ENCODE data around the gene B4GALNT2. TPM values are rescaled to one million over a fixed set of nuclear protein-coding genes. Genes with fewer than 3 reads are reported as not detected.

B4GALNT2 gene
- total and polyA plus RNA-seq, 2 experiments from 2014 or later: not detected

DNA sequence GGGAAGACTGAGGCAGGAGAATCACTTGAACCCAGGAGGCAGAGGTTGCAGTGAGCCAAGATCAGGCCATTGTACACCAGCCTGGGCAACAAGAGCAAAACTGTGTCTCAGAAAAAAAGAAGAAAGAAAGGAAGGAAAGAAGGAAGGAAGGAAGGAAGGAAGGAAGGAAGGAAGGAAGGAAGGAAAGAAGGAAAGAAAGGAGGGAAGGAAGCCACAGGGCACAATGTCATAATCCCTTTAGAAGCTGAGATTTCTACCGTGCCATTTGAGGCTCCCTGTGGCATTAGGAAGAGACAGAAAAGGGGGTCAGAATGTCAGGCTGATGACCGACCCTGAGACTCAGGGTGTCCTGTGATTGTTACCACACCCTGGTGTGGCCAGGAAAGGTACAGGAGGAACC is 71.2 kb downstream of the B4GALNT2 start:
- Histone ChIP-seq H3K9me2 (ENCODE audit: insufficient read depth) (no peaks in the 10 kb centered on the region), H3K79me2 (ENCODE audit: insufficient read depth) (no peaks in the 10 kb centered on the region), H4K20me1 (ENCODE audit: insufficient read depth) (no peaks in the 10 kb centered on the region), H3K9ac (no peak overlapping the region), H3K36me3 (ENCODE audit: low read depth) (no peaks in the 10 kb centered on the region), H3F3A (ENCODE audit: insufficient read depth) (no peaks in the 10 kb centered on the region), H3K9me3 (ENCODE audit: low read depth) (no peaks in the 10 kb centered on the region), H3K4me3 (no peak overlapping the region), H3K4me1 (ENCODE audit: insufficient read depth) (no peaks in the 10 kb centered on the region), H3K27ac (no peak overlapping the region), H3K4me2 (ENCODE audit: unreplicated experiment) (no peak overlapping the region), H2AFZ (no peak overlapping the region), H3K27me3 (replicated peaks; ENCODE audit: insufficient read depth) (peaks cover 26% of the 10 kb centered on the region)
- DNase-seq: no peak
- in situ Hi-C loops (cut with MboI): no loop called here
- 14 to 18% methylated on average over 2 of the region's 2 CpGs for WGBS, 2 experiments (ENCODE audit: low coverage in 1 of 2, low lambda C conversion rate in 2 of 2, missing lambda C conversion rate in 2 of 2)
- TF ChIP-seq EZH2 (IDR thresholded peaks at IDR 0.05; ENCODE audit: insufficient read depth, poor library complexity, severe bottlenecking): no peak
- no peak for TF ChIP-seq EZH2phosphoT487 (IDR thresholded peaks at IDR 0.05; ENCODE audit: insufficient read depth, low read depth)

DNA sequence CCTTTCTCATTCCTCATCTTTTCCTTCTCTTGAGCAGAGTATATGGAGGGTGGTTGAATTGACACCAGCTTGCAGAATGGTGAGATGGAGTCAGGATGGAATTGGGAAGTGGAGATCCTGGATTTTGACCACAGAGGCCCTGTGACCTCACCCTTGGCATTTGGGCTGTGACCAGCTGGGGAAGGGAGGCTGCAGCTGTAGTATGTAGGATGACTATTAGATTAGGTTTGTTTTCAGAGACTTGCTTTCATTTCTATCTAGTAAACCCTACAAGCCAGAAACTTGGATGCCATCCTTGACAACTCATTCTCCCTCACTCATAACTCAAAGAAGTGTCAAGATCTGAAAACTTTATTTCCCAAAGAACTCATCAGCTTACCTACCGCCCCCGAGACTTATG is 71.9 kb downstream of the B4GALNT2 start:
- in situ Hi-C loops (cut with MboI): no loop called here
- no peak overlapping the region for H2AFZ ChIP-seq
- H3K36me3 ChIP-seq (ENCODE audit: low read depth): no peaks in the 10 kb centered on the region
- no peaks in the 10 kb centered on the region for H3F3A ChIP-seq (ENCODE audit: insufficient read depth)
- no peaks in the 10 kb centered on the region for H3K4me1 ChIP-seq (ENCODE audit: insufficient read depth)
- no peaks in the 10 kb centered on the region for H3K9me3 ChIP-seq (ENCODE audit: low read depth)
- 93% methylated on average over 2 of the region's 2 CpGs for WGBS, 2 experiments (ENCODE audit: low coverage in 1 of 2, low lambda C conversion rate in 2 of 2, missing lambda C conversion rate in 2 of 2)
- H3K9me2 ChIP-seq (ENCODE audit: insufficient read depth): no peaks in the 10 kb centered on the region
- DNase-seq: peak; percentile 22
- no peak overlapping the region for H3K4me3 ChIP-seq
- H3K27me3 ChIP-seq (replicated peaks; ENCODE audit: insufficient read depth): peaks cover 28% of the 10 kb centered on the region
- no peaks in the 10 kb centered on the region for H3K79me2 ChIP-seq (ENCODE audit: insufficient read depth)
- H3K4me2 ChIP-seq (ENCODE audit: unreplicated experiment): no peak overlapping the region
- no peak for TF ChIP-seq EZH2 (IDR thresholded peaks at IDR 0.05; ENCODE audit: insufficient read depth, poor library complexity, severe bottlenecking)
- no peak for TF ChIP-seq EZH2phosphoT487 (IDR thresholded peaks at IDR 0.05; ENCODE audit: insufficient read depth, low read depth)
- H4K20me1 ChIP-seq (ENCODE audit: insufficient read depth): no peaks in the 10 kb centered on the region
- no peak overlapping the region for H3K27ac ChIP-seq
- no peak overlapping the region for H3K9ac ChIP-seq

DNA sequence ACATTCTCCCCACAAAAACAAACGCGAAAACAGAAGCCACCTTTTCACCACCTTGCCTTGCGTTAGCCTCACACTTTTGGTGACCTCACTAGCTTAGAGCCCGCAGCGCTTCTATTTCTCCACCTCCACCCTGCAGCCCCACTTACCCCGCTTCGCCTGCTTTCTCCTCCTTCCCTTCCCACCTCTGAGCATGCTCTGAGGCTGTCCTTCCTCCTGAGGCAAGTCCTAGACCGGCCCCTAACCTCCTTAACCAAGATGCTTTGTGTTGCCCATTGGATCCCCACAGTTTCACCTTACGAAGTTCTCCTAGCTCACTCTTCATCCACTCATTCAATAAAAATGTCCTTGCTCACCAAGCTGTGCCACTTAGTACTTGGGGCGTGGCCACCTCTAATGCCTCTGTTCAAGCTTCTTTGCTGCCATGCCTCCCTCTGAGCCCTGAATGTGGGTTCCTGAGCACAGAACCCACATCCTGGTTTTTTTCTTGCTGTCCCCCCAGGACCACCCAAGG is 76.5 kb downstream of the B4GALNT2 start:
- H2AFZ ChIP-seq: no peak overlapping the region
- 79 to 80% methylated on average over 10 of the region's 10 CpGs for WGBS, 2 experiments (ENCODE audit: low coverage in 1 of 2, low lambda C conversion rate in 2 of 2, missing lambda C conversion rate in 2 of 2)

DNA sequence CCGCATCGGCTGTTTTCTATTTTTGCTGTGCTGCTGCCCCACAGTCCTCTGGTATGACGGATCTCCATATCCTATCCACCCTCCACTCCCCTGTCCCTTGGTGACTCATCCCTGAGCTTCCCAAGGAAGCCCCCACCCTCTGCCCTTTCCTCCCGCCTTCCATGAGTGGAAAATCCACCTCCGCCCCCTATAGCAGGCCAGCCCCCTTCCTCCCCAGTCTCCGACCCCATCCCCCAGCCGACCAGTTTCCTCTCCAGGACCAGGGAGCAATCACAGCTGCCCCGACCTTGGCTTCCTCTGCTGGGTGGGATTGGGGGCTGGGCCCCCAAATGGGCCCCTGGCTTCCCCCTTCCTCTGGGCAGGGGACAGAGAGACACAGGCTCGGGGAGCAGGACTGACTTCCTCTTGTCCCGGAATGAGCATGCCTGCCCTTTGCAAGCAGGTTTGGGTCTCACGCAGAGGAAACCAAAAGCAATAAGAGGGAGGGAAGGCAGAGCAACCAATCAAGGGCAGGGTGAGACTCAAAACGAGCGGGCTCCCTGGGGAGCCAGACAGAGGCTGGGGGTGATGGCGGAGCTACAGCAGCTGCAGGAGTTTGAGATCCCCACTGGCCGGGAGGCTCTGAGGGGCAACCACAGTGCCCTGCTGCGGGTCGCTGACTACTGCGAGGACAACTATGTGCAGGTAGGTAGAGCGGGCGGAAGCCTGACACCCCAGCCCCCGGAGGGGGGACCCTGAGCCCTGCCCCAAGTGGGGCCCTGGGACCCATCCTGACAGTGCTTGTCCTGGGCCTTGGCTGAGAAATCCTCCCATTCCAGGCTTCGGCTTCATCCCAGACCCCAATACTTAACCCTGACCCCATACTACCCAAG is 77.8 kb downstream of the B4GALNT2 start, which contains the start of the genes ABI3 and GNGT2:
Gene ABI3, plus strand, starts transcription at position 550 of the 872 bp plus-strand sequence. Its CDS starts 18 bp downstream, at position 568.
Gene GNGT2, minus strand, starts transcription at position 417 of the 872 bp plus-strand sequence. CDS start 3,152 bp downstream, outside the sequence.
- no peak for DNase-seq
- Histone ChIP-seq H2AFZ (no peak within 1 kb of the TSS), H3K36me3 (ENCODE audit: low read depth) (no peaks in the 10 kb centered on the region), H3K4me1 (ENCODE audit: insufficient read depth) (no peaks in the 10 kb centered on the region), H3K9me3 (ENCODE audit: low read depth) (no peaks in the 10 kb centered on the region), H3K27ac (no peak within 1 kb of the TSS), H3F3A (ENCODE audit: insufficient read depth) (no peaks in the 10 kb centered on the region), H3K27me3 (replicated peaks; ENCODE audit: insufficient read depth) (peaks cover 40% of the 10 kb centered on the region), H3K9me2 (ENCODE audit: insufficient read depth) (no peaks in the 10 kb centered on the region), H3K79me2 (ENCODE audit: insufficient read depth) (no peaks in the 10 kb centered on the region), H3K4me3 (no peak within 1 kb of the TSS), H4K20me1 (ENCODE audit: insufficient read depth) (no peaks in the 10 kb centered on the region), H3K9ac (no peak within 1 kb of the TSS), H3K4me2 (ENCODE audit: unreplicated experiment) (no peak within 1 kb of the TSS)
- TF ChIP-seq EZH2phosphoT487 (IDR thresholded peaks at IDR 0.05; ENCODE audit: insufficient read depth, low read depth) (no peak), EZH2 (IDR thresholded peaks at IDR 0.05; ENCODE audit: insufficient read depth, poor library complexity, severe bottlenecking) (no peak)
- in situ Hi-C loops (cut with MboI): no loop called here
- WGBS, 2 experiments (ENCODE audit: low coverage in 1 of 2, low lambda C conversion rate in 2 of 2, missing lambda C conversion rate in 2 of 2): 30 to 37% methylated on average over 19 to 22 of the region's 22 CpGs

More for the DNA sequence above, 76.5 kb downstream of the B4GALNT2 start:
- H3K4me1 ChIP-seq (ENCODE audit: insufficient read depth): no peaks in the 10 kb centered on the region
- H4K20me1 ChIP-seq (ENCODE audit: insufficient read depth): no peaks in the 10 kb centered on the region
- H3K4me2 ChIP-seq (ENCODE audit: unreplicated experiment): no peak overlapping the region
- no peak for DNase-seq
- no peaks in the 10 kb centered on the region for H3K9me3 ChIP-seq (ENCODE audit: low read depth)
- peaks cover 41% of the 10 kb centered on the region for H3K27me3 ChIP-seq (replicated peaks; ENCODE audit: insufficient read depth)
- no peak overlapping the region for H3K27ac ChIP-seq
- no peak for TF ChIP-seq EZH2phosphoT487 (IDR thresholded peaks at IDR 0.05; ENCODE audit: insufficient read depth, low read depth)
- no peak for TF ChIP-seq EZH2 (IDR thresholded peaks at IDR 0.05; ENCODE audit: insufficient read depth, poor library complexity, severe bottlenecking)
- no peak overlapping the region for H3K4me3 ChIP-seq
- H3F3A ChIP-seq (ENCODE audit: insufficient read depth): no peaks in the 10 kb centered on the region
- H3K9me2 ChIP-seq (ENCODE audit: insufficient read depth): no peaks in the 10 kb centered on the region
- no peaks in the 10 kb centered on the region for H3K79me2 ChIP-seq (ENCODE audit: insufficient read depth)
- no peak overlapping the region for H3K9ac ChIP-seq
- H3K36me3 ChIP-seq (ENCODE audit: low read depth): no peaks in the 10 kb centered on the region
- in situ Hi-C loops (cut with MboI): no loop called here
